Heart right ventricle (tissue), 16 donors: ENCODE results near the gene TMCO6. TPM values are rescaled to one million over a fixed set of nuclear protein-coding genes. Genes with fewer than 3 reads are reported as not detected.

ENCODE experiments used
- ATAC-seq, 8 donors: fragments of 200-7000 bp; cut with Tn5 transposase; one replicate each; pipeline ENCODE4 v1.9.1; 2020; ENCODE audit warnings: mild to moderate bottlenecking in 8 of 8, moderate library complexity in 8 of 8, moderate number of reproducible peaks in 1 of 8
- DNase-seq, 2 donors: peaks; one replicate each; pipeline ENCODE4 v3.0.0-alpha.2; 2020
- H3K27ac ChIP-seq, 10 donors: fragments of 200-600 bp; sonication (generic) in 2 of 10; one replicate each; pipeline versions ENCODE4 v1.5.0 to v1.8.0; 2020 to 2022; ENCODE audit warnings: mild to moderate bottlenecking in 3 of 10
- H3K27me3 ChIP-seq, 7 donors: fragments of 200-600 bp; one replicate each; pipeline ENCODE4 v1.8.0; 2021 to 2022; ENCODE audit warnings: mild to moderate bottlenecking in 2 of 7
- H3K36me3 ChIP-seq, 9 donors: fragments of 200-600 bp; sonication (generic) in 1 of 9; one replicate each; pipeline versions ENCODE4 v1.5.0 to v1.8.0; 2020 to 2022; ENCODE audit warnings: mild to moderate bottlenecking in 2 of 9
- H3K4me1 ChIP-seq, 9 donors: fragments of 200-600 bp; sonication (generic) in 1 of 9; one replicate each; pipeline versions ENCODE4 v1.5.0 to v1.8.0; 2020 to 2022; ENCODE audit warnings: mild to moderate bottlenecking in 4 of 9
- H3K4me3 ChIP-seq, 10 donors: fragments of 200-600 bp; sonication (generic) in 2 of 10; one replicate each; pipeline versions ENCODE4 v1.5.0 to v1.8.0; 2020 to 2022; ENCODE audit warnings: mild to moderate bottlenecking in 7 of 10, moderate library complexity in 2 of 10
- H3K9me3 ChIP-seq, 11 donors: fragments of 200-600 bp in 10 of 11; sonication (generic) in 2 of 11; one replicate each; pipeline versions ENCODE4 v1.5.0 to v1.8.0; 2013 to 2022; ENCODE audit warnings: mild to moderate bottlenecking in 2 of 11, control low read depth in 1 of 11, moderate library complexity in 1 of 11
- WGBS, 2 donors: extraction: QIAGEN DNeasy Blood & Tissue Kit; methylation state at CpG; one replicate each; pipeline ENCODE4 v1.1.7; 2013; ENCODE audit warnings: inconsistent platforms in 1 of 2; 5-methylcytosine and 5-hydroxymethylcytosine counted together
- intact Hi-C, 10 donors: fragments of 100-400 bp; cut with DNase I; formaldehyde crosslinking; loops; one replicate each; pipeline versions ENCODE4 v1.11.1 to v1.14.2; 2022
- polyA plus RNA-seq, 2 donors: library from polyadenylated mRNA; stranded (reverse); fragments of 200-250 nt; gene quantifications; one replicate each; pipeline ENCODE4 v1.2.3, GENCODE V29; 2013
- total RNA-seq, 10 donors: library from RNA; stranded (reverse); fragmentation: NEBNext Ultra II Directional in 3 of 10; extraction: Animal tissue kit (Norgen Biotek cat#: 25700) in 3 of 10; gene quantifications; one replicate each; pipeline versions ENCODE4 v1.2.1 to v1.2.4, GENCODE V29; 2021 to 2023
- TF ChIP-seq, protein P1 (sequence below), 9 donors: fragments of 200-600 bp; sonication (generic) in 2 of 9; IDR thresholded peaks; one replicate each; pipeline versions ENCODE4 v1.5.0 to v1.8.0; 2021 to 2022; ENCODE audit warnings: antibody characterized with exemption in 9 of 9, mild to moderate bottlenecking in 5 of 9, moderate library complexity in 1 of 9
- donor health status: Arrhythmogenic right ventricular cardiomyopathy.
- donor health status: ischemic (EF 13 %, LVEDD 7.1; RV severe dilation, severe dysfunction).
- donor health status: healthy with polysubstance abuse.
- donor health status: DM: no; HTN: yes; CAD: no.
- donor health status: DM: no; HTN: no; CAD: no.
- donor health status: ischemic (EF 25% LVEDD 6.9; RV normal size, moderate dysfunction).
- donor health status: ischemic (EF 25% LVEDD 5.7; RV mildly dilated, moderate dysfunction).
- donor health status: healthy.
- donor health status: DM: yes; HTN: yes; CAD: no.
- donor health status: Ischemic cardiomyopathy.
- donor health status: ischemic (EF 35%, LVEDD 5.7; RV mildly dilated, moderate dysfunction).
- donor health status: nonischemic (EF 11% LVEDD 7.7; RV severe dilation, severe dysfunction).
- donor health status: DM: yes; HTN: yes; CAD: no.
- donor health status: PGD.
- donor health status: ischemic (EF 29% LVEDD 5.4; RV normal size, mild dysfunction).
- donor health status: nonischemic (EF 23%, LVEDD 6.1; RV moderate dilation, normal function).

The TMCO6 gene
- total and polyA plus RNA-seq, 12 donors: 1.6 to 7.9 (median 3.4) TPM

DNA sequence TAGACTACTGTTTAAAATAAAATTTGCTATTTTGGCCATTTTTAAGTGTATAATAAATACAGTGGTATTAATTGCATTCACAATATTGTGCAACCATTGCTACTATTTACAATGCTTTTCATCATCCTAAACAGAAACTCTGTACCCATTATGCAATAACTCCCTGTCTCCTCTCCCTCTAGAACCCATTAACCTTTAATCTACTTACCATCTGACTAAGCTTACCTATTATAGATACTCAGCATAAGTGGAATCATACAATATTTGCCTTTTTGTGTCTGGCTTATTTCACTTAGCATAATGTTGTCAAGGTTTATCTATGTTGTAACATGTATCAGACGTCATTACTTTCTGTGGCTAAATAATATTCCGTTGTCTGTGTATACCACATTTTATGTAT, 32.2 kb upstream of the TMCO6 start:
- 81% methylated on average over 2 of the region's 2 CpGs for WGBS, 2 donors
- intact Hi-C loops: no loop called here
- H3K9me3 ChIP-seq: peaks cover 0 to 6% (median 0%) of the 10 kb centered on the region in 11 donors
- no peaks in the 10 kb centered on the region for H3K27me3 ChIP-seq
- TF ChIP-seq, protein P1, sequence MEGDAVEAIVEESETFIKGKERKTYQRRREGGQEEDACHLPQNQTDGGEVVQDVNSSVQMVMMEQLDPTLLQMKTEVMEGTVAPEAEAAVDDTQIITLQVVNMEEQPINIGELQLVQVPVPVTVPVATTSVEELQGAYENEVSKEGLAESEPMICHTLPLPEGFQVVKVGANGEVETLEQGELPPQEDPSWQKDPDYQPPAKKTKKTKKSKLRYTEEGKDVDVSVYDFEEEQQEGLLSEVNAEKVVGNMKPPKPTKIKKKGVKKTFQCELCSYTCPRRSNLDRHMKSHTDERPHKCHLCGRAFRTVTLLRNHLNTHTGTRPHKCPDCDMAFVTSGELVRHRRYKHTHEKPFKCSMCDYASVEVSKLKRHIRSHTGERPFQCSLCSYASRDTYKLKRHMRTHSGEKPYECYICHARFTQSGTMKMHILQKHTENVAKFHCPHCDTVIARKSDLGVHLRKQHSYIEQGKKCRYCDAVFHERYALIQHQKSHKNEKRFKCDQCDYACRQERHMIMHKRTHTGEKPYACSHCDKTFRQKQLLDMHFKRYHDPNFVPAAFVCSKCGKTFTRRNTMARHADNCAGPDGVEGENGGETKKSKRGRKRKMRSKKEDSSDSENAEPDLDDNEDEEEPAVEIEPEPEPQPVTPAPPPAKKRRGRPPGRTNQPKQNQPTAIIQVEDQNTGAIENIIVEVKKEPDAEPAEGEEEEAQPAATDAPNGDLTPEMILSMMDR (IDR thresholded peaks at IDR 0.05): no peak
- no peak for DNase-seq
- ATAC-seq: no peak
- H3K36me3 ChIP-seq: no peaks in the 10 kb centered on the region
- H3K27ac ChIP-seq: peak overlapping the region in 1 of 10 donors; percentile 83
- H3K4me3 ChIP-seq: no peak overlapping the region
- peaks cover 0 to 63% (median 5%) of the 10 kb centered on the region in 9 donors for H3K4me1 ChIP-seq

DNA sequence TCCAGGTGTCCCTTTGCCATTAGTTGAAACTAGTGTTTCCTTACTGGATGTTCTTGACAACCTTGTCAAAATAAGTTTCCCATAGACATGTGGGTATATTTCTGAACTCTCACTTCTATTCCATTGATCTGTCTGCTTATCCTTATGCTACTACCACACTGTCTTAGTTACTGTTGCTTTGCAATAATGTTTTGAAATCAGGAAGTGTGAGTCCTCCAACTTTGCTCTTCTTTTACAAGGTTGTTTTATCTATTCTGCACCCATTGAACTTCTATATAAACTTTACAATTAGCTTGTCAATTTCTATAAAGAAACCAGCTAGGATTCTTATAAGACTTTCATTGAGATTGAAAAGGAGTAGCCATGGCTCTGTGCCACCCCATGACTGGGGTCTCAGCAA, 30.5 kb upstream of the TMCO6 start:
- peaks cover 0 to 63% (median 5%) of the 10 kb centered on the region in 9 donors for H3K4me1 ChIP-seq
- TF ChIP-seq, protein P1 (IDR thresholded peaks at IDR 0.05): no peak

DNA sequence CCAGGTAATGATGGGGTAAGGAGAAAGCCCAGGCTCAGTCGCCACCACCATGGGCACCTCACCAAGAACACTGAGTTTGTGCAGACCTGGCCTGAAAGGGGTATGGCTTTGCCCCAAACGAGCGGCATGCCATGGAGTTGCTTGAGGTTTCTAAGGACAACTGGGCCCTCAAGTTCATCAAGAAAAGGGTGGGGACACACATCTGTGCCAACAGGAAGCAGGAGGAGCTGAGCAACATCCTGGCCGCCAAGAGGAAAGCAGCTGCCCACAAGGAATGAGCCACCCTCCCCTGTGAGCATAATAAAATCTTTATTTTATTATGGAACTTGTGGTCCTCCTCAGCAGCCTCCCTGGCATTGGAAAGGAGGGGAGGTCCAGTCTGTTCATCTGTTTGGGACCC, 30.1 kb upstream of the TMCO6 start:
- intact Hi-C loops: no loop called here
- Histone ChIP-seq H3K9me3 (peaks cover 0 to 6% (median 0%) of the 10 kb centered on the region in 11 donors), H3K27me3 (no peaks in the 10 kb centered on the region), H3K27ac (peak overlapping the region in 7 of 10 donors; percentile 20 to 83 (median 32)), H3K36me3 (no peaks in the 10 kb centered on the region), H3K4me1 (peaks cover 0 to 65% (median 5%) of the 10 kb centered on the region in 9 donors), H3K4me3 (no peak overlapping the region)
- ATAC-seq (peak in 7 of 8 donors; percentile 51 to 81 (median 68)), DNase-seq (peak in 1 of 2 donors; percentile 37)
- TF ChIP-seq, protein P1 (IDR thresholded peaks at IDR 0.05): no peak
- WGBS, 2 donors: 63 to 65% methylated on average over 4 of the region's 4 CpGs

More for the DNA sequence above, 30.5 kb upstream of the TMCO6 start:
- no peaks in the 10 kb centered on the region for H3K36me3 ChIP-seq
- intact Hi-C loops: no loop called here
- peak overlapping the region in 7 of 10 donors; percentile 12 to 83 (median 24) for H3K27ac ChIP-seq
- no peaks in the 10 kb centered on the region for H3K27me3 ChIP-seq
- no peak overlapping the region for H3K4me3 ChIP-seq
- H3K9me3 ChIP-seq: peaks cover 0 to 6% (median 0%) of the 10 kb centered on the region in 11 donors
- DNase-seq (no peak), ATAC-seq (no peak)

DNA sequence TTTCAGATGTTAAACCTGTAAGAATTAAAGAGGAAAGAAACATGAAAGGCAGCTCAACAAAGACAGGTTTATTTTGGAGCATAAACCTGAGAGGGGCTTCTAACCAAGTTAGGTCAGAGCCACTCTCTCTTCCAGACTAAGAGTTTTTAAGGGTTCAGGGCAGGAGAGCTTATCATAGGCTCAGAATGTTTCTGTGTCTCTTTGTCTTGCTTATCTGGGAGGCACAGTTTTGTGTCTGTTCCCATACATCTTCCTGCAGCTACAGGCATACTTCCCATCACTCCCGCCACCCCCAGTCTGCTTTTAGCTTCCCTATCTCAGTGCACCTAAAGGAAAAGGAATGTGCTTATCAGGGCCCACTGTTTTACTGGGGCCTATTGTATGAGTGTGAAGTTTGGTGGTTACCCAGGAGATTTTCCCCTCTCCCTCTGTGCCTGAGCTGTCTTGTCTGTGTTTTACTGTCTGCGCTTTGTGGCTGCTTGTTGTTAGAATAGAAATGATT, 28.2 kb upstream of the TMCO6 start:
- Histone ChIP-seq H3K27me3 (no peaks in the 10 kb centered on the region), H3K36me3 (no peaks in the 10 kb centered on the region), H3K9me3 (peaks cover 0 to 9% (median 0%) of the 10 kb centered on the region in 11 donors), H3K4me1 (peaks cover 0 to 72% (median 5%) of the 10 kb centered on the region in 9 donors), H3K4me3 (no peak overlapping the region), H3K27ac (peak overlapping the region in 5 of 10 donors; percentile 4 to 83 (median 52))
- WGBS, 2 donors: 48 to 66% methylated on average over 2 of the region's 2 CpGs
- DNase-seq (no peak), ATAC-seq (peak in 2 of 8 donors; percentile 27 to 34)
- TF ChIP-seq, protein P1 (IDR thresholded peaks at IDR 0.05): no peak
- intact Hi-C loops: no loop called here
